ENCODE data around the gene SYNGR2.

SYNGR2 gene

DNA sequence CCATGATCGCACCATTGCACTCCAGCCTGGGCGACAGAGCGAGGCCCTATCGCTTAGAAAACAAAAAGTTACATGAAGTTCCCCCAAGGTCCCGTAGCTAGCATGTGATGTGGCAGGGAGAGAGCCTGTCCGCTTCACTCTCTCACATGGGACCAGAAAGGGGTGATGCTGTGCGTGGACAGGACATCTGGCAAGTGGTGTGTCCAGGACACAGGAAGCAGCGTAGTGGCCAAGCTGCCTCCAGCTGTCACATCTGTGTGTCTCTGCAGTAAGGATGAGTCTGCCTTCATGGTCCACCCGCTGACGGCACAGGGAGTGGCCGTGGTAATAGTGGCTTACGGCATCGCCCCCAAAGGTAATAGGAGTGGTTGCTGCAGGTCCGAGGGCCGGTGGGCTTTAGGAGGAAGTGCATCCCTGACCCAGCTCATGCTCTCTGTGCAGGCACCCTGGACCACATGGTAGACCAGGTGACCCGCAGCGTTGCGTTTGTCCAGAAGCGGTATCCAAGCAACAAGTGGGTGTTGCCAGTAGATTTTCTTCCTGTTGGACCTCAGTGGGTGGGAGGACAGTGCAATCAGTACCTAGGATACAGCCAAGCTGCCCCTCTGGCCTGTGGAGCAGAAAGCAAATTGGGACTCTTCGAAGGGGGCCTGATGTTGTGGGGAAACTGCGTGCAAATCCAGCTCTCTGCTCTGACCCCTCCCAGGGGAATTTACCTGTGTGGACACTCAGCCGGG lies 36.2 kb downstream of the SYNGR2 start:
- Histone ChIP-seq H3K9me3 (replicated peaks; ENCODE audit: low read length) (no peaks in the 10 kb centered on the region), H3K27me3 (ENCODE audit: control insufficient read depth, insufficient read depth, low read length) (no peaks in the 10 kb centered on the region), H3K36me3 (ENCODE audit: insufficient read depth, low read length) (peaks cover 18% of the 10 kb centered on the region), H3K9ac (ENCODE audit: low read depth, low read length) (no peak overlapping the region), H3K4me1 (ENCODE audit: control insufficient read depth, insufficient read depth, low read length) (no peaks in the 10 kb centered on the region), H3K4me3 (ENCODE audit: low read length) (no peak overlapping the region), H3K4me2 (ENCODE audit: low read length) (no peak overlapping the region)

DNA sequence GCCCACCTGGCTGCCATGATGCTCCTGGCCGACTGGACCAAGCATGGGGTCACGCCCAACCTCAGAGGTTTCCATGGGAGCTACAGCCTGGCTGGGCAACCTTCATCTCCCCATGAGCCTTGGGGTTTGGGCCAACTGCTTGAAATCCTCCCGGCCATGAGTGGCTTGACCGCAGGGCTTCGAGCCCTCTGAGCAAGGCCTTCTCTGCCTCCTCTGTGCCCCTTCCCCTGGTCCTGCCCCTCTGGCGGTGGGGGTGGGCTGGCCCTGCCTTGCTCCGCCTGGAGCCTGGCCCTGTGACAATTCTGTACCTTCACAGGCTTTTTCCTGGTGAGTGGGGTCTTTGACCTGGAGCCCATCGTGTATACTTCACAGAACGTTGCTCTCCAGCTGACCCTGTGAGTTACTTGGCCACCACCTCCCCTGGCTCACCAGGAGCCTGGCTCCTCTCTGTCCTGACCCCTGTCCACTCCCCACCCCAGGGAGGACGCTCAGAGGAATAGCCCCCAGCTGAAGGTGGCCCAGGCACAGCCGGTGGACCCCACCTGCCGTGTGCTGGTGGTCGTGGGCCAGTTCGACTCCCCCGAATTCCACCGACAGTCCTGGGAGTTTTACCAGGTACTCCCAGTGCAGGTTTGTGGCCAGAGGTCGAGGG lies 36.9 kb downstream of the SYNGR2 start:
- Histone ChIP-seq H3K9ac (ENCODE audit: low read depth, low read length) (no peak overlapping the region), H3K27me3 (ENCODE audit: control insufficient read depth, insufficient read depth, low read length) (no peaks in the 10 kb centered on the region), H3K4me3 (ENCODE audit: low read length) (no peak overlapping the region), H3K9me3 (replicated peaks; ENCODE audit: low read length) (no peaks in the 10 kb centered on the region), H3K4me2 (ENCODE audit: low read length) (no peak overlapping the region), H3K4me1 (ENCODE audit: control insufficient read depth, insufficient read depth, low read length) (no peaks in the 10 kb centered on the region), H3K36me3 (ENCODE audit: insufficient read depth, low read length) (peaks cover 18% of the 10 kb centered on the region)

DNA sequence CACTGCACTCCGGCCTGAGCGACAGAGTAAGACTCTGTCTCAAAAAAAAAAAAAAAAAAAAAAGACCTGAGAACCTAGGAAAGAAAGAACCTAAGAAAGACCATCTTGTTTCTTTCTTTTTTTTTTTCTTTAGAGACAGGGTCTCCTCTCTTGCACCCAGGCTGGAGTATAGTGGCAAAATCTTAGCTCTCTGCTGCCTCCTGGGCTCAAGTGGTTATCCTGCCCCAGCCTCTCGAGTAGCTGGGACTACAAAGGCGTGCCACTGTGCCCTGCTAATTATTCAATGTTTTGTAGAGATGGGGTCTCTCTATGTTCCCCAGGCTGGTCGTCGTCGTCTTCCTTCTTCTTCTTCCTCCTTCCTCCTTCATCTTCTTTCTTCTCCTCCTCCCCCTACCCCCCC lies 37.9 kb downstream of the SYNGR2 start:
- no peaks in the 10 kb centered on the region for H3K27me3 ChIP-seq (ENCODE audit: control insufficient read depth, insufficient read depth, low read length)
- H3K36me3 ChIP-seq (ENCODE audit: insufficient read depth, low read length): peaks cover 18% of the 10 kb centered on the region
- no peak overlapping the region for H3K4me2 ChIP-seq (ENCODE audit: low read length)
- H3K9me3 ChIP-seq (replicated peaks; ENCODE audit: low read length): no peaks in the 10 kb centered on the region
- no peak overlapping the region for H3K9ac ChIP-seq (ENCODE audit: low read depth, low read length)
- H3K4me1 ChIP-seq (ENCODE audit: control insufficient read depth, insufficient read depth, low read length): no peaks in the 10 kb centered on the region
- no peak overlapping the region for H3K4me3 ChIP-seq (ENCODE audit: low read length)

DNA sequence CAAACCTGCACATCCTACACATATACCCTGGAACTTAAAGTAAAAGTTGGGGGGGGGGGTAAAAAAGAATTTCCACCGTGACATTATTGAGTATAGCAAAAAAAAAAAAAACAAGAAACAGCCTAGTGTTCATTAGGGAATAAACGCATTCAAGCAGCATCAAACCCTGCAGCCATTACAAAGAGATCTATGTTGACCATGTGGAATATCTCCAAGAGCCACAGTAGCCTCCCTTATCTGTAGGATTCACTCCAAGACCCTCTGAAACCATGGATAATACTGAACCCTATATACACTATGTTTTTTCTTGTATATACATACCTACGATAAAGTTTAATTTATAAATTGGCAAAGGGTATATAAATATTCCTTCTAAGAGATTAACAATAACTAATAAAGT lies 40.1 kb downstream of the SYNGR2 start:
- Histone ChIP-seq H3K9ac (ENCODE audit: low read depth, low read length) (no peak overlapping the region), H3K27me3 (ENCODE audit: control insufficient read depth, insufficient read depth, low read length) (no peaks in the 10 kb centered on the region), H3K36me3 (ENCODE audit: insufficient read depth, low read length) (peaks cover 18% of the 10 kb centered on the region), H3K4me1 (ENCODE audit: control insufficient read depth, insufficient read depth, low read length) (no peaks in the 10 kb centered on the region), H3K4me3 (ENCODE audit: low read length) (no peak overlapping the region), H3K4me2 (ENCODE audit: low read length) (no peak overlapping the region), H3K9me3 (replicated peaks; ENCODE audit: low read length) (no peaks in the 10 kb centered on the region)

DNA sequence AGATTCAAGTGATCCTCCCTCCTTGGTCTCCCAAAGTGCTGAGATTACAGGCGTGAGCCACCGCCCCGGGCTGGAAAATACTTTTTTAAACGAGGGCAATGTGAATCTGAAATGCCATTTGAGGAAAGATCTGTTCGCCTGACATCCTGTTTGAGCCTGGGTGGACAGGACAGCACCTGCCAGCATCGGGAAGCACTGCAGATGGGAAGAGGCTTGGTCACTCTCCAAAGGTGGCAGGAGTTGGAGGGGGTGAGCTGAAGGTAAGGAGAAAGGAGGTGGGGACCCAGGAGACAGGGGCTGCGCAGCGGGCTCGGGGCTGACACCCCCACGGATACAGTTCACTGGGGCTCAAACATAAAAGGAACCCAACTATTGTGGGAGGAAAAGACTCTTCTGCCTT lies 41.7 kb downstream of the SYNGR2 start:
- Histone ChIP-seq H3K4me2 (ENCODE audit: low read length) (no peak overlapping the region), H3K27me3 (ENCODE audit: control insufficient read depth, insufficient read depth, low read length) (no peaks in the 10 kb centered on the region), H3K9ac (ENCODE audit: low read depth, low read length) (no peak overlapping the region), H3K4me3 (ENCODE audit: low read length) (no peak overlapping the region), H3K4me1 (ENCODE audit: control insufficient read depth, insufficient read depth, low read length) (peaks cover 4% of the 10 kb centered on the region), H3K9me3 (replicated peaks; ENCODE audit: low read length) (no peaks in the 10 kb centered on the region), H3K36me3 (ENCODE audit: insufficient read depth, low read length) (peaks cover 6% of the 10 kb centered on the region)

DNA sequence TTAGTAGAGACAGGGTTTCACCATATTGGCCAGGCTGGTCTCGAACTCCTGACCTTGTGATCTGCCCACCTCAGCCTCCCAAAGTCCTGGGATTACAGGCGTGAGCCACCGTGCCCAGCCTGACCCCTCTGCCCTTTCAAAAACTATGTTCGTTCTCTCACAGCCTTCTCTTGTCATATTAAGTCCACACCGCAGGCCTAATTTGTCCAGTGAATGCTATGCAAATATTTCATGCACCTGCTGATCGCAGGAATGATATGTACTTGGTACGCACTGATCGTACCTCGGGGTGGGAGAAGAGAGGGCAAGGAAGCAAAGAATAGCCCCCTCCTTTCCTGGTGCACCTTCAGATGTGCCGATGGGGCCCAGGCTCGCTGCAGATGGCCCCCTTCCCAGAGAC lies 42.7 kb downstream of the SYNGR2 start:
- Histone ChIP-seq H3K4me2 (ENCODE audit: low read length) (no peak overlapping the region), H3K9ac (ENCODE audit: low read depth, low read length) (no peak overlapping the region), H3K4me3 (ENCODE audit: low read length) (no peak overlapping the region), H3K27me3 (ENCODE audit: control insufficient read depth, insufficient read depth, low read length) (no peaks in the 10 kb centered on the region), H3K9me3 (replicated peaks; ENCODE audit: low read length) (no peaks in the 10 kb centered on the region), H3K36me3 (ENCODE audit: insufficient read depth, low read length) (peaks cover 4% of the 10 kb centered on the region), H3K4me1 (ENCODE audit: control insufficient read depth, insufficient read depth, low read length) (peaks cover 11% of the 10 kb centered on the region)

DNA sequence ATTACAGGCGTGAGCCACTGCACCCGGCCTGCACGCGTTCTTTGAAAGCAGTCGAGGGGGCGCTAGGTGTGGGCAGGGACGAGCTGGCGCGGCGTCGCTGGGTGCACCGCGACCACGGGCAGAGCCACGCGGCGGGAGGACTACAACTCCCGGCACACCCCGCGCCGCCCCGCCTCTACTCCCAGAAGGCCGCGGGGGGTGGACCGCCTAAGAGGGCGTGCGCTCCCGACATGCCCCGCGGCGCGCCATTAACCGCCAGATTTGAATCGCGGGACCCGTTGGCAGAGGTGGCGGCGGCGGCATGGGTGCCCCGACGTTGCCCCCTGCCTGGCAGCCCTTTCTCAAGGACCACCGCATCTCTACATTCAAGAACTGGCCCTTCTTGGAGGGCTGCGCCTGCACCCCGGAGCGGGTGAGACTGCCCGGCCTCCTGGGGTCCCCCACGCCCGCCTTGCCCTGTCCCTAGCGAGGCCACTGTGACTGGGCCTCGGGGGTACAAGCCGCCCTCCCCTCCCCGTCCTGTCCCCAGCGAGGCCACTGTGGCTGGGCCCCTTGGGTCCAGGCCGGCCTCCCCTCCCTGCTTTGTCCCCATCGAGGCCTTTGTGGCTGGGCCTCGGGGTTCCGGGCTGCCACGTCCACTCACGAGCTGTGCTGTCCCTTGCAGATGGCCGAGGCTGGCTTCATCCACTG lies 45.8 kb downstream of the SYNGR2 start, which contains the start of gene BIRC5:
TSS of gene BIRC5 (plus strand) at position 238 of the 690 bp plus-strand sequence. CDS start at position 302, 64 bp downstream.
- Histone ChIP-seq H3K36me3 (ENCODE audit: insufficient read depth, low read length) (peaks cover 4% of the 10 kb centered on the region), H3K27me3 (ENCODE audit: control insufficient read depth, insufficient read depth, low read length) (no peaks in the 10 kb centered on the region), H3K4me1 (ENCODE audit: control insufficient read depth, insufficient read depth, low read length) (peaks cover 14% of the 10 kb centered on the region), H3K4me2 (ENCODE audit: low read length) (peak within 1 kb of the TSS; percentile 94), H3K4me3 (ENCODE audit: low read length) (peak within 1 kb of the TSS; percentile 97), H3K9ac (ENCODE audit: low read depth, low read length) (peak within 1 kb of the TSS; percentile 89), H3K9me3 (replicated peaks; ENCODE audit: low read length) (no peaks in the 10 kb centered on the region)

DNA sequence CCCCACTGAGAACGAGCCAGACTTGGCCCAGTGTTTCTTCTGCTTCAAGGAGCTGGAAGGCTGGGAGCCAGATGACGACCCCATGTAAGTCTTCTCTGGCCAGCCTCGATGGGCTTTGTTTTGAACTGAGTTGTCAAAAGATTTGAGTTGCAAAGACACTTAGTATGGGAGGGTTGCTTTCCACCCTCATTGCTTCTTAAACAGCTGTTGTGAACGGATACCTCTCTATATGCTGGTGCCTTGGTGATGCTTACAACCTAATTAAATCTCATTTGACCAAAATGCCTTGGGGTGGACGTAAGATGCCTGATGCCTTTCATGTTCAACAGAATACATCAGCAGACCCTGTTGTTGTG lies 46.3 kb downstream of the SYNGR2 start:
- Histone ChIP-seq H3K4me3 (ENCODE audit: low read length) (peak overlapping the region; percentile 97), H3K36me3 (ENCODE audit: insufficient read depth, low read length) (peaks cover 5% of the 10 kb centered on the region), H3K4me1 (ENCODE audit: control insufficient read depth, insufficient read depth, low read length) (peaks cover 14% of the 10 kb centered on the region), H3K9ac (ENCODE audit: low read depth, low read length) (peak overlapping the region; percentile 89), H3K4me2 (ENCODE audit: low read length) (peak overlapping the region; percentile 94), H3K27me3 (ENCODE audit: control insufficient read depth, insufficient read depth, low read length) (no peaks in the 10 kb centered on the region), H3K9me3 (replicated peaks; ENCODE audit: low read length) (no peaks in the 10 kb centered on the region)

DNA sequence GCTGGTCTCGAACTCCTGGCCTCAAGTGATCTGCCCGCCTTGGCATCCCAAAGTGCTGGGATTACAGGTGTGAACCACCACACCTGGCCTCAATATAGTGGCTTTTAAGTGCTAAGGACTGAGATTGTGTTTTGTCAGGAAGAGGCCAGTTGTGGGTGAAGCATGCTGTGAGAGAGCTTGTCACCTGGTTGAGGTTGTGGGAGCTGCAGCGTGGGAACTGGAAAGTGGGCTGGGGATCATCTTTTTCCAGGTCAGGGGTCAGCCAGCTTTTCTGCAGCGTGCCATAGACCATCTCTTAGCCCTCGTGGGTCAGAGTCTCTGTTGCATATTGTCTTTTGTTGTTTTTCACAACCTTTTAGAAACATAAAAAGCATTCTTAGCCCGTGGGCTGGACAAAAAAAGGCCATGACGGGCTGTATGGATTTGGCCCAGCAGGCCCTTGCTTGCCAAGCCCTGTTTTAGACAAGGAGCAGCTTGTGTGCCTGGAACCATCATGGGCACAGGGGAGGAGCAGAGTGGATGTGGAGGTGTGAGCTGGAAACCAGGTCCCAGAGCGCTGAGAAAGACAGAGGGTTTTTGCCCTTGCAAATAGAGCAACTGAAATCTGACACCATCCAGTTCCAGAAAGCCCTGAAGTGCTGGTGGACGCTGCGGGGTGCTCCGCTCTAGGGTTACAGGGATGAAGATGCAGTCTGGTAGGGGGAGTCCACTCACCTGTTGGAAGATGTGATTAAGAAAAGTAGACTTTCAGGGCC lies 51.2 kb downstream of the SYNGR2 start:
- peaks cover 22% of the 10 kb centered on the region for H3K36me3 ChIP-seq (ENCODE audit: insufficient read depth, low read length)
- no peak overlapping the region for H3K4me3 ChIP-seq (ENCODE audit: low read length)
- H3K4me1 ChIP-seq (ENCODE audit: control insufficient read depth, insufficient read depth, low read length): peaks cover 19% of the 10 kb centered on the region
- H3K9ac ChIP-seq (ENCODE audit: low read depth, low read length): no peak overlapping the region
- no peaks in the 10 kb centered on the region for H3K9me3 ChIP-seq (replicated peaks; ENCODE audit: low read length)
- H3K4me2 ChIP-seq (ENCODE audit: low read length): no peak overlapping the region
- H3K27me3 ChIP-seq (ENCODE audit: control insufficient read depth, insufficient read depth, low read length): no peaks in the 10 kb centered on the region

All from skeletal muscle satellite cell (primary cell).